ENCODE data around the gene CAGE1.

The CAGE1 gene

DNA sequence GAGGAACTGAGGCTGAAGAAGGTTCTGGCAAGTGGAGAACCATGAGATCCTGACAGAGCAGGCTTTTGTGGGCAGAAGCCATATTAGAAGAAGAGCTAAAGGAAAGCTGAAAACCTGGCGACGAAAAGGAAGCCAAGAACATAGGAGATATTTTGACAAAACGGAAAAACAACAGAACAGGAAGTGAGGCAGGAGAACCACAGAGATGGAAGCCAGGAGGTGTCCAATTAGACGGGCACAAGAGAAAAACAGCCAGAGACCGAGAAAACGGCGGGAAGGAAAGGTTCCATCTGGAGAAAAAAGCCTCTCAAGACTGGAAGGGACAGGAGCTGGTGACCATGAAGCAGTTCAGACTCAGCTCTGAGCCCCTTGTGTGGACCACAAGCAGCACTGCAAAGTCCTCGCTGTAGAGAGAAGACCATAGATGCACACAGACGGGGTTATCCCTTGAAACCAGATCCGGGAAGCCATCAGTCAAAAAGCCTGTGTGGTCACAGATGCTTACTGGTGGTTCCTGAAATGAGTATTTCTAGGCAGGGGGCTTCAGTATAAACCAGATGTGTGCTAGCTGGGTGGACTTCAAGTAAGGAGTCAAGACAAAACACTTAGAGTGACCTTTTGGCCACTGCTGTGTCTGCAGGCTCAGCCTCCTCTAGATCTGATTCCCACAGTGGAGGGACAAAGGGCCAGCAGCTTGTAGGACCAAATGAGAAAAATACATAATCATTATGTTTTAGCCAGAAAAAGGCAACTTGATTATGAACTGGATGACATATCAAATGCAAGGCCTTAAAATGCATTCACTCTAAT, 107.2 kb downstream of the CAGE1 start:
- TF ChIP-seq CTCF (IDR thresholded peaks at IDR 0.05; ENCODE audit: low read depth, low read length) = no peak
- H3K4me3 ChIP-seq (replicated peaks in 1 of 2; ENCODE audit: low read depth in 2 of 2, low read length in 2 of 2) = no peak overlapping the region
- no peak for DNase-seq (ENCODE audit: low read depth in 2 of 2)

Data from cardiac fibroblast (primary cell).